Liver (tissue), 9 donors: ENCODE results near the gene MEGF6. TPM values are rescaled to one million over a fixed set of nuclear protein-coding genes. Genes with fewer than 3 reads are reported as not detected.

ENCODE experiments used
- DNase-seq: peaks from one replicate; pipeline ENCODE4 v3.0.0-alpha.2; 2017; ENCODE audit warnings: low spot score
- H3K27ac ChIP-seq, 2 donors: one replicate each; pipeline ENCODE4 v1.7.0; 2013; ENCODE audit warnings: inconsistent platforms in 2 of 2, low read length in 2 of 2, control low read depth in 1 of 2, low read depth in 1 of 2, mild to moderate bottlenecking in 1 of 2
- H3K27me3 ChIP-seq, 4 donors: one replicate each; pipeline versions ENCODE4 v1.6.1 to v1.7.0; 2013; ENCODE audit warnings: low read length in 3 of 4, inconsistent platforms in 1 of 4, mild to moderate bottlenecking in 1 of 4, moderate library complexity in 1 of 4; ENCODE audit not compliant: control insufficient read depth in 4 of 4, insufficient read depth in 4 of 4
- H3K36me3 ChIP-seq, 4 donors: one replicate each; pipeline versions ENCODE4 v1.6.1 to v1.7.0; 2013; ENCODE audit warnings: low read length in 3 of 4, mild to moderate bottlenecking in 3 of 4, low read depth in 1 of 4, moderate library complexity in 1 of 4; ENCODE audit not compliant: control insufficient read depth in 4 of 4, insufficient read depth in 3 of 4
- H3K4me1 ChIP-seq, 4 donors: one replicate each; pipeline versions ENCODE4 v1.6.1 to v1.7.0; 2013; ENCODE audit warnings: low read length in 3 of 4, mild to moderate bottlenecking in 3 of 4, moderate library complexity in 1 of 4; ENCODE audit not compliant: control insufficient read depth in 4 of 4, insufficient read depth in 4 of 4
- H3K4me3 ChIP-seq, 3 donors: one replicate each; pipeline versions ENCODE4 v1.6.1 to v1.7.0; 2013; ENCODE audit warnings: low read length in 3 of 3, control low read depth in 1 of 3, low read depth in 1 of 3, mild to moderate bottlenecking in 1 of 3
- H3K9ac ChIP-seq, 2 donors: one replicate each; pipeline ENCODE4 v1.7.0; 2013; ENCODE audit warnings: low read length in 2 of 2, mild to moderate bottlenecking in 2 of 2, moderate library complexity in 2 of 2, control low read depth in 1 of 2, low read depth in 1 of 2
- H3K9me3 ChIP-seq, 4 donors: one replicate each; pipeline versions ENCODE4 v1.6.1 to v1.7.0; 2013; ENCODE audit warnings: low read length in 3 of 4; ENCODE audit not compliant: control insufficient read depth in 4 of 4
- EGR1 ChIP-seq, 2 donors: IDR thresholded peaks; 2 replicates each; pipeline ENCODE4 v1.6.1; 2016 to 2018; ENCODE audit warnings: antibody characterized with exemption in 2 of 2, low read depth in 2 of 2
- FOXA1 ChIP-seq: IDR thresholded peaks from 2 replicates; pipeline ENCODE4 v1.6.1; 2016; ENCODE audit warnings: antibody characterized with exemption
- FOXA2 ChIP-seq: IDR thresholded peaks from 2 replicates; pipeline ENCODE4 v1.6.1; 2016; ENCODE audit warnings: antibody characterized with exemption
- GABPA ChIP-seq, 2 donors: IDR thresholded peaks in 1 of 2; conservative IDR thresholded peaks in 1 of 2; 2 replicates each; pipeline ENCODE4 v1.6.1; 2016; ENCODE audit warnings: antibody characterized with exemption in 2 of 2, mild to moderate bottlenecking in 1 of 2, moderate library complexity in 1 of 2
- HNF4A ChIP-seq, 2 donors: conservative IDR thresholded peaks; 2 replicates each; pipeline ENCODE4 v1.6.1; 2016; ENCODE audit warnings: antibody characterized with exemption in 2 of 2, mild to moderate bottlenecking in 2 of 2
- HNF4G ChIP-seq: IDR thresholded peaks from 2 replicates; pipeline ENCODE4 v1.6.1; 2016; ENCODE audit warnings: antibody characterized with exemption
- JUND ChIP-seq, 2 donors: IDR thresholded peaks; 2 replicates each; pipeline ENCODE4 v1.6.1; 2016; ENCODE audit warnings: antibody characterized with exemption in 2 of 2
- NR2F2 ChIP-seq: IDR thresholded peaks from 2 replicates; pipeline ENCODE4 v1.6.1; 2016; ENCODE audit warnings: antibody characterized with exemption
- RAD21 ChIP-seq, 2 donors: IDR thresholded peaks; 2 replicates each; pipeline ENCODE4 v1.6.1; 2016; ENCODE audit warnings: antibody characterized with exemption in 2 of 2, mild to moderate bottlenecking in 2 of 2
- RXRA ChIP-seq, 2 donors: IDR thresholded peaks; 2 replicates each; pipeline ENCODE4 v1.6.1; 2017 to 2018; ENCODE audit warnings: antibody characterized with exemption in 2 of 2, mild to moderate bottlenecking in 1 of 2
- SP1 ChIP-seq: IDR thresholded peaks from 2 replicates; pipeline ENCODE4 v1.6.1; 2018; ENCODE audit warnings: antibody characterized with exemption, mild to moderate bottlenecking
- TAF1 ChIP-seq: conservative IDR thresholded peaks from 2 replicates; pipeline ENCODE4 v1.6.1; 2016; ENCODE audit warnings: antibody characterized with exemption, mild to moderate bottlenecking
- YY1 ChIP-seq: IDR thresholded peaks from 2 replicates; pipeline ENCODE4 v1.6.1; 2016; ENCODE audit warnings: antibody characterized with exemption, mild to moderate bottlenecking
- WGBS: extraction: QIAGEN DNeasy Blood & Tissue Kit; methylation state at CpG from one replicate; pipeline ENCODE4 v1.1.7; 2013; 5-methylcytosine and 5-hydroxymethylcytosine counted together
- polyA plus RNA-seq, 2 donors: library from polyadenylated mRNA; stranded (reverse) in 1 of 2; unstranded in 1 of 2; fragments of 200-250 nt in 1 of 2; fragments of >200 nt in 1 of 2; fragmentation: Nextera tagmentation in 1 of 2; extraction: Ambion mirVana in 1 of 2; gene quantifications; one replicate each; pipeline versions ENCODE4 v1.2.1 to v1.2.3, GENCODE V29; 2013 to 2015
- total RNA-seq, 2 donors: library from RNA; depleted of rRNA; stranded (reverse); fragments of >200 nt; gene quantifications; one replicate each; pipeline ENCODE4 v1.2.3, GENCODE V29; 2014
- TF ChIP-seq, protein P1 (sequence below): fragments of 150-350 bp; IDR thresholded peaks from 2 replicates; pipeline ENCODE4 v1.5.1; 2017; ENCODE audit warnings: improper control_type of control experiment, low read depth, low read length; ENCODE audit not compliant: missing input control
- TF ChIP-seq, protein P2 (sequence below): IDR thresholded peaks from 2 replicates; pipeline ENCODE4 v1.6.1; 2016; ENCODE audit warnings: antibody characterized with exemption, mild to moderate bottlenecking
- TF ChIP-seq, protein P3 (sequence below): IDR thresholded peaks from 2 replicates; pipeline ENCODE4 v1.6.1; 2016; ENCODE audit warnings: antibody characterized with exemption
- TF ChIP-seq, protein P4 (sequence below): IDR thresholded peaks from 2 replicates; pipeline ENCODE4 v1.6.1; 2016; ENCODE audit warnings: antibody characterized with exemption
- donor health status: healthy.
- donor health status: healthy.
- donor health status: healthy.
- donor health status: healthy.
- donor health status: healthy.

MEGF6 gene
- total and polyA plus RNA-seq, 4 donors, result 1.3 to 11.0 (median 4.0) TPM

DNA sequence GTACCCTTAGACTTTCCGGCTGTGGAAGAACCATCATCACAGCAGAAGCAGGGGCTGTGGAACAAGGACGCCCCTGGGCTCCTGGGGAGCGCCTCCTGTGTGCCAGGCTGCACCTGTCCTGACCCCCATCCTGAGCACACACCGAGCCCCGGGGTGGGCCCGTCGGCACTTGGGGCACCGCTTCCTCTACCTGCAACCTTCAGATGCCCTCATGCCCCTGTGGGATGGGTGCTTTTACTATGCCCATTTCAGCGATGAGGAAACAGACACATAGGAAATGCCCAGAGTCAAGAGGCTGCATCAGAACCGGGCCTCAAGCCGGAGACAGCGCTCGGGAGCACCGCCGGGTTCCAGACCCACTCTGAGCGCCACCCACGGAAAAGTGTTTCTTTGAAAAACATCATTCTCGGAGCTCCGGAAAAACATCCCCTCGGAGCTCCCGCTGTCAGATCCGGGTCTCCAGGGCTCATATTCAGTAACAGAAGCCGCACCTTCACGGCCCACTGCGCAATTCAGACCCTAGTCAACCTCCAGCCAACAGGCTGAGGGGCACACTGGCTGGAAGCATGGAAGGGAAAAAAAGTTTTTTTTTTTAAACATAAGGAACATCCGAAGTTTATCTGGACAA is 21.5 kb upstream of the MEGF6 start:
- no peaks in the 10 kb centered on the region for H3K4me1 ChIP-seq
- H3K27ac ChIP-seq, result no peak overlapping the region
- DNase-seq, result no peak
- H3K9me3 ChIP-seq, result no peaks in the 10 kb centered on the region
- no peaks in the 10 kb centered on the region for H3K27me3 ChIP-seq
- TF ChIP-seq FOXA1 (no peak), EGR1 (IDR thresholded peaks at IDR 0.05; ENCODE audit: low read depth in 2 of 2) (no peak), HNF4G (no peak), GABPA (IDR thresholded peaks at IDR 0.05 in 1 of 2, conservative IDR thresholded peaks at IDR 0.05 in 1 of 2) (no peak), NR2F2 (no peak), HNF4A (conservative IDR thresholded peaks at IDR 0.05) (no peak), FOXA2 (no peak), YY1 (no peak), RAD21 (IDR thresholded peaks at IDR 0.05) (no peak), RXRA (IDR thresholded peaks at IDR 0.05) (no peak), JUND (IDR thresholded peaks at IDR 0.05) (no peak)
- TF ChIP-seq, protein P1, sequence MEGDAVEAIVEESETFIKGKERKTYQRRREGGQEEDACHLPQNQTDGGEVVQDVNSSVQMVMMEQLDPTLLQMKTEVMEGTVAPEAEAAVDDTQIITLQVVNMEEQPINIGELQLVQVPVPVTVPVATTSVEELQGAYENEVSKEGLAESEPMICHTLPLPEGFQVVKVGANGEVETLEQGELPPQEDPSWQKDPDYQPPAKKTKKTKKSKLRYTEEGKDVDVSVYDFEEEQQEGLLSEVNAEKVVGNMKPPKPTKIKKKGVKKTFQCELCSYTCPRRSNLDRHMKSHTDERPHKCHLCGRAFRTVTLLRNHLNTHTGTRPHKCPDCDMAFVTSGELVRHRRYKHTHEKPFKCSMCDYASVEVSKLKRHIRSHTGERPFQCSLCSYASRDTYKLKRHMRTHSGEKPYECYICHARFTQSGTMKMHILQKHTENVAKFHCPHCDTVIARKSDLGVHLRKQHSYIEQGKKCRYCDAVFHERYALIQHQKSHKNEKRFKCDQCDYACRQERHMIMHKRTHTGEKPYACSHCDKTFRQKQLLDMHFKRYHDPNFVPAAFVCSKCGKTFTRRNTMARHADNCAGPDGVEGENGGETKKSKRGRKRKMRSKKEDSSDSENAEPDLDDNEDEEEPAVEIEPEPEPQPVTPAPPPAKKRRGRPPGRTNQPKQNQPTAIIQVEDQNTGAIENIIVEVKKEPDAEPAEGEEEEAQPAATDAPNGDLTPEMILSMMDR, result no peak
- TF ChIP-seq, protein P2, sequence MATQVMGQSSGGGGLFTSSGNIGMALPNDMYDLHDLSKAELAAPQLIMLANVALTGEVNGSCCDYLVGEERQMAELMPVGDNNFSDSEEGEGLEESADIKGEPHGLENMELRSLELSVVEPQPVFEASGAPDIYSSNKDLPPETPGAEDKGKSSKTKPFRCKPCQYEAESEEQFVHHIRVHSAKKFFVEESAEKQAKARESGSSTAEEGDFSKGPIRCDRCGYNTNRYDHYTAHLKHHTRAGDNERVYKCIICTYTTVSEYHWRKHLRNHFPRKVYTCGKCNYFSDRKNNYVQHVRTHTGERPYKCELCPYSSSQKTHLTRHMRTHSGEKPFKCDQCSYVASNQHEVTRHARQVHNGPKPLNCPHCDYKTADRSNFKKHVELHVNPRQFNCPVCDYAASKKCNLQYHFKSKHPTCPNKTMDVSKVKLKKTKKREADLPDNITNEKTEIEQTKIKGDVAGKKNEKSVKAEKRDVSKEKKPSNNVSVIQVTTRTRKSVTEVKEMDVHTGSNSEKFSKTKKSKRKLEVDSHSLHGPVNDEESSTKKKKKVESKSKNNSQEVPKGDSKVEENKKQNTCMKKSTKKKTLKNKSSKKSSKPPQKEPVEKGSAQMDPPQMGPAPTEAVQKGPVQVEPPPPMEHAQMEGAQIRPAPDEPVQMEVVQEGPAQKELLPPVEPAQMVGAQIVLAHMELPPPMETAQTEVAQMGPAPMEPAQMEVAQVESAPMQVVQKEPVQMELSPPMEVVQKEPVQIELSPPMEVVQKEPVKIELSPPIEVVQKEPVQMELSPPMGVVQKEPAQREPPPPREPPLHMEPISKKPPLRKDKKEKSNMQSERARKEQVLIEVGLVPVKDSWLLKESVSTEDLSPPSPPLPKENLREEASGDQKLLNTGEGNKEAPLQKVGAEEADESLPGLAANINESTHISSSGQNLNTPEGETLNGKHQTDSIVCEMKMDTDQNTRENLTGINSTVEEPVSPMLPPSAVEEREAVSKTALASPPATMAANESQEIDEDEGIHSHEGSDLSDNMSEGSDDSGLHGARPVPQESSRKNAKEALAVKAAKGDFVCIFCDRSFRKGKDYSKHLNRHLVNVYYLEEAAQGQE, result no peak
- TF ChIP-seq, protein P3, sequence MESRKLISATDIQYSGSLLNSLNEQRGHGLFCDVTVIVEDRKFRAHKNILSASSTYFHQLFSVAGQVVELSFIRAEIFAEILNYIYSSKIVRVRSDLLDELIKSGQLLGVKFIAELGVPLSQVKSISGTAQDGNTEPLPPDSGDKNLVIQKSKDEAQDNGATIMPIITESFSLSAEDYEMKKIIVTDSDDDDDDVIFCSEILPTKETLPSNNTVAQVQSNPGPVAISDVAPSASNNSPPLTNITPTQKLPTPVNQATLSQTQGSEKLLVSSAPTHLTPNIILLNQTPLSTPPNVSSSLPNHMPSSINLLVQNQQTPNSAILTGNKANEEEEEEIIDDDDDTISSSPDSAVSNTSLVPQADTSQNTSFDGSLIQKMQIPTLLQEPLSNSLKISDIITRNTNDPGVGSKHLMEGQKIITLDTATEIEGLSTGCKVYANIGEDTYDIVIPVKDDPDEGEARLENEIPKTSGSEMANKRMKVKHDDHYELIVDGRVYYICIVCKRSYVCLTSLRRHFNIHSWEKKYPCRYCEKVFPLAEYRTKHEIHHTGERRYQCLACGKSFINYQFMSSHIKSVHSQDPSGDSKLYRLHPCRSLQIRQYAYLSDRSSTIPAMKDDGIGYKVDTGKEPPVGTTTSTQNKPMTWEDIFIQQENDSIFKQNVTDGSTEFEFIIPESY, result no peak
- TF ChIP-seq, protein P4, sequence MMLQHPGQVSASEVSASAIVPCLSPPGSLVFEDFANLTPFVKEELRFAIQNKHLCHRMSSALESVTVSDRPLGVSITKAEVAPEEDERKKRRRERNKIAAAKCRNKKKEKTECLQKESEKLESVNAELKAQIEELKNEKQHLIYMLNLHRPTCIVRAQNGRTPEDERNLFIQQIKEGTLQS, result no peak
- no peak overlapping the region for H3K9ac ChIP-seq
- no peak overlapping the region for H3K4me3 ChIP-seq
- 96% methylated on average over 26 of the region's 26 CpGs for WGBS
- H3K36me3 ChIP-seq, result peaks cover 19 to 74% (median 39%) of the 10 kb centered on the region in 4 donors

DNA sequence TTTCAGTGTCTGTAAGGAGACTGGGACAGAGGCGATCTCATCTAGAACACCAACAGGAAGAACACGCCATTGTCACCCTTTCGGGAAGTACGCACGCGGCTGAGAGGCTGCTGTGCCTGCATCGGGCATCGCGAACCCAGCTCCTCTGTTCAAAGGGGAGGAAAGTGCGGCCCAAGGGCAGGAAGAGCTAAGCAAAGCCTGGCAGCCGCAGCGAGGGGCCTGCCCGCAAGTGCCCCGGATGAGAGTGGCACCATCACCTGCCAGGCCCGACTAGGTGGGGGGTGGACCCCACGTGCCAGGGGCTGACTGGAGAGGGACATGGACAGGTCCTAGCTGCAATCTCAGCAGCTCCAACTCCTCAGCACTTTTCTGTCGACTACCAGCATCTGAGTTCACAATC is 21.0 kb upstream of the MEGF6 start:
- 96% methylated on average over 17 of the region's 17 CpGs for WGBS
- TF ChIP-seq FOXA1, result no peak
- TF ChIP-seq SP1, result no peak
- TF ChIP-seq, protein P3, result no peak
- TF ChIP-seq TAF1, result no peak
- Histone ChIP-seq H3K9ac (no peak overlapping the region), H3K4me1 (no peaks in the 10 kb centered on the region), H3K9me3 (no peaks in the 10 kb centered on the region), H3K4me3 (no peak overlapping the region), H3K27me3 (no peaks in the 10 kb centered on the region), H3K36me3 (peaks cover 21 to 75% (median 40%) of the 10 kb centered on the region in 4 donors), H3K27ac (no peak overlapping the region)
- no peak for DNase-seq
